ENCODE measurements around the gene RUFY3.
"Not testable (repeated sequence)": the region's sequence is repeated elsewhere in the genome, so short reads cannot be mapped to it uniquely, and the experiment has no call there.

The RUFY3 gene, protein sequence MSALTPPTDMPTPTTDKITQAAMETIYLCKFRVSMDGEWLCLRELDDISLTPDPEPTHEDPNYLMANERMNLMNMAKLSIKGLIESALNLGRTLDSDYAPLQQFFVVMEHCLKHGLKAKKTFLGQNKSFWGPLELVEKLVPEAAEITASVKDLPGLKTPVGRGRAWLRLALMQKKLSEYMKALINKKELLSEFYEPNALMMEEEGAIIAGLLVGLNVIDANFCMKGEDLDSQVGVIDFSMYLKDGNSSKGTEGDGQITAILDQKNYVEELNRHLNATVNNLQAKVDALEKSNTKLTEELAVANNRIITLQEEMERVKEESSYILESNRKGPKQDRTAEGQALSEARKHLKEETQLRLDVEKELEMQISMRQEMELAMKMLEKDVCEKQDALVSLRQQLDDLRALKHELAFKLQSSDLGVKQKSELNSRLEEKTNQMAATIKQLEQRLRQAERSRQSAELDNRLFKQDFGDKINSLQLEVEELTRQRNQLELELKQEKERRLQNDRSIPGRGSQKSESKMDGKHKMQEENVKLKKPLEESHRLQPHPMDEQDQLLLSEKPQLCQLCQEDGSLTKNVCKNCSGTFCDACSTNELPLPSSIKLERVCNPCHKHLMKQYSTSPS

DNA sequence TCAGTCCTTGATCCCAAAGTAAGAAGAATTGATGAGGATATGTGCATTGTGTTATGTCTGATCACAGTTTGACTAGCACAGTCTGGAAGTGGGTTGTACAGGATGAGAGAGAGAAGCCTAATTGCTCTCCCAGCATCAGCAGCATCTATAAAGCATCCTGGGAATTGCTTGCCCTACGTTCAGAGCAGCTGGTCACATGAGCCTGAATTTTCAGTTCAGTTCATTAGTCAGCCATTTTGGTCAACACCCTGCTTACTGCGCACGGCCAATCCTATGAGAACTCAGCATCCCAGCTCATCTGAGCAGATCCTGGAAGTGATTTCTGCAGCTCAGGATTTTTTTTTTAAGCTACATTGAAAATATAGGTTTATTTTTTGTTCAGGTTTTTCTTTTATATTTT is at the start of gene RUFY3:
RUFY3 (plus strand) TSS at position 218 of the 400 bp plus-strand sequence. CDS start 610 bp downstream, outside the sequence.
- DNase-seq (ENCODE audit: insufficient read length, low spot score) (peak; percentile 48), FAIRE-seq (peak; percentile 68)

DNA sequence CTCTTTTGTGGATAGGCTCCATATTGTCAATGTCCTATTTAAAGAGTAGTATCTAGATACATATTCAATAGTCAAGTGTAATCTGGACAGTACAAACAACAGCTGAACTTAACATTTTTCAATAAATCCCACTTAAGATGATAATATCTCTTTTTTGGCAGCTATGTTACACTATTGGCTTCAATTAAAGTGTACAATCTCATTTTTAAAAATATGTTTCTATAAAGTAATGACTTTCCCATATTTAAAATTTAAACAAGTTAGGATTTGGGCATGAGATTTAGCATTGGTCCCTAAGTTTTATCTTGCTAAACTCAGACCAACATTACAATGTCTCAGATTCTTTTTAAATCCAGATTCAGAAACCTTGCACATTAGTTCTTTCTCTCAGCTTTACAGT is 47.6 kb upstream of the RUFY3 start:
- no peak for FAIRE-seq
- DNase-seq (ENCODE audit: insufficient read length, low spot score), result no peak

DNA sequence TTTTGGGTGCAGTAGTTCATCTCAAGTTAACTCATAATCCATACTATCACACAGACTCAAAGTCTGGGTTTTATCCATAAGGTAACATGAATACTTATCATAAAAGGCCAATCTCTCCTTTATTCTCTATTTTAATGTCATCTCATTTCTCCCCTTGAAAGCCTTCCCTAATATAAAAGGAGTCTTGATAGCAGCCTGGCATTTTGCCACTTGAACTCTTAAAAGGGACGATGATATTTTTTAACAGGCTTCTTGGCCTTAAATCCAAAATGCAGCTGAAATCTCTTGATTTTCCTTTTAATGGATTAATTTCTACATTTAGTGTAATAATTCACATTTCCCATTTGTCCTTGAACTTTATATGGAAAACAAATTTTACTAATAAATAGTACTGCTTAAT is 47.0 kb upstream of the RUFY3 start:
- DNase-seq (ENCODE audit: insufficient read length, low spot score) (no peak), FAIRE-seq (no peak)

DNA sequence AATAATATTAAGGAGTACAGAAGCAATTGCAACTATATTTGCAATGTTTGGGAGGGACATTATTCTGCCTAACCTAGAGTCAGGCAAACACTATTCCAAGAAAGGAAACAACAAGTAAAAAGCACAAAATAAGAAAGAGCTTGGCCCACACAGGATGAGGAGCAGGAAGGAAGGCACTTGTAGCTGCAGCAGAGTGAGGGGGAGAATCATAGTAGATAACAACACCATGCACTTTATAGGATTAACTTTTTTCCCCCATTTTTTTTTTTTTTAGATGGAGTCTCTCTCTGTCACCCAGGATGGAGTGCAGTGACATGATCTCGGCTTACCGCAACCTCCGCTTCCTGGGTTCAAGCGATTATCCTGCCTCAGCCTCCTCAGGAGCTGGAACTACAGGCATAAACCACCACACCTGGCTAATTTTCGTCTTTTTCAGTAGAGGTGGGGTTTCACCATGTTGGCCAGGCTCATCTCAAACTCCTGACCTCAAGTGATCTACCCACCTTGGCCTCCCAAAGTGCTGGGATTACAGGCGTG is 45.1 kb upstream of the RUFY3 start:
- DNase-seq (ENCODE audit: insufficient read length, low spot score), result no peak
- no peak for FAIRE-seq

DNA sequence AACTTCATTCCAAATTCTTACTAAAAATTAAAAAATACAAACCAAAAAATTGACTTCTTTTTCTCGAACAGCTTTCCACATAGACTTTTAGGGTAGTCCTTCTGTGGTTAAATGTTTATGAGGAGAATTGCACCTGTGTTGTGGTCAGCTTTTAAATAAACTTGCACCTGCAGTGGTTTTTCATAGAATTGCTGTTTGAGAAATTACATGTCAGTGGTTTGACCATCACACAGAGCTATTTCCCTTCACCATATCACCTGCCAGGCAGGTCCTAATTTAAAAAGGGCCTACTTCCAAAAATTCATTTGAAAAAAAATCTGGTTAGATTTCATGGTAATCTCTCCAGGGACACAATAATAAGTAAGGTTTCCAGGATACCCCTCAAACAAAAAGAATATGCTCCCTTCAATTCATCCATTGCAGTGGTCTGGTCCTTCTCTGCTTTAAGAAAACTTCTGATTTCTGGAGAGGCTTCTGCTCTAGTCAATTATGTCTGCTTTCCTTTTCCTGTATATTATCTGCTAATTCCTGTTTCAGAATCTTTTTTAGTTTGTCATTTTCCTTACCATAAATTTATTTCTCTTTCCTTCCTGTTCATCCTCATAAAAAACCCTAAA is 43.3 kb upstream of the RUFY3 start:
- DNase-seq (ENCODE audit: insufficient read length, low spot score), result no peak
- no peak for FAIRE-seq

DNA sequence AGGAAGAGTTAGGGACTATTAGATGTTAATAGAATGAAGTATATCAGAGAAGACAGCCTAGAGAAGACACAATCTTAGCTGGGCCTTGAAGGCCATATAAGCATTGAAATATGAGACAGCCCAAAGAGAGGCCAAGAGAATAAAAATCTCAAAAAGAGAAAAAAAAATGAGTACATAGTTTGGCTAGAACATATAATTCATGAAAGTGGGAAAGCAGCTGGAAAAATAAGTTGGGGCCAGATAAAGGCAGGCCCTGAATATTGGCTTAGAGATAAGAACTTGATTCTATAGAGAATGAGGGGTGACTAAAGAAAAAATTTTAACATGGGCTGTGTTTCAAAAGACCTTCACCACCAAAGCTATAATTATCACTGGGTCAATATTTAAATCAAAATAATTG is 40.8 kb upstream of the RUFY3 start:
- no peak for FAIRE-seq
- no peak for DNase-seq (ENCODE audit: insufficient read length, low spot score)

DNA sequence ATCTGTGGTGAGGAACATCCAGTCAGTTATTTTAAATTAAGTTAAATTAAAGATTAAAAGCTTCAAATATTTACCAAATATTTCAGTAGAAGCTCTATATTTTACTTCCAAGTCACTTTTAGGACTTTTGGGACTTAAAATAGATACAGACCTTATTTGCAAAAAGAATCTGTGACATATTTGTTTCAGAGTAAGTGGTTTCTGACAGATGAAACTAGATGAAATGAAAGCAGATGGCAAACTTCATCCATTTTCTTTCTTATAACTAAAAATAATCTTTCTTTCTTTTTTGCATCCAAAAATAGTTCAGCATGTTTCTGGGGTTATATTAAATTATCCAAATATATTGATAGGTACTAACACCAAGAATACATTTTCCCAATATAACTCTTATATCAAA is 40.1 kb upstream of the RUFY3 start:
- DNase-seq (ENCODE audit: insufficient read length, low spot score), result no peak
- no peak for FAIRE-seq

DNA sequence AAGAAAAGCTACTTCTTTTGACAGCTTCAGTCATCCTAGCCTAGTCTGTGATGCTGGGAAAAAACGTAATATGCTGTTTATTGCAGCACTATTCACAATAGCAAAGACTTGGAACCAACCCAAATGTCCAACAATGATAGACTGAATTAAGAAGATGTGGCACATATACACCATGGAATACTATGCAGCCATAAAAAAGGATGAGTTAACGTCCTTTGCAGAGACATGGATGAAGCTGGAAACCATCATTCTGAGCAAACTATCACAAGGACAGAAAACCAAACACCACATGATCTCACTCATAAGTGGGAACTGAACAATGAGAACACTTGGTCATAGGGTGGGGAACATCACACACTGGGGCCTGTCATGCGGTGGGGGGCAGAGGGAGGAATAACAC is 39.6 kb upstream of the RUFY3 start:
- not testable (repeated sequence) for DNase-seq (ENCODE audit: insufficient read length, low spot score); FAIRE-seq

DNA sequence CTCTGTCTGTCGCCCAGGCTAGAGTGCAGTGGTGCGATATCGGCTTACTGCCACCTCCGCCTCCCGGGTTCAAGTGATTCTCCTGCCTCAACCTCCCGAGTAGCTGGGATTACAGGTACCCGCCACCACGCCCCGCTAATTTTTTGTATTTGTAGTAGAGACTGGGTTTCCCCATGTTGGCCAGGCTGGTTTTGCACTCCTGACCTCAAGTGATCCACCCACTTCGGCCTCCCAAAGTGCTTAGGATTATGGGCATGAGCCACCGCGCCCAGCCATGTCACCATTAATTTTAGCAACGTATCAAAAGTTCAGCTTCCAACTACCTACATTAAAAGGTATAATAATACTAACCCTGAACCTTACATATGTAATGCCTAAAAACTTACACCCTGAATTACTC is 34.4 kb upstream of the RUFY3 start:
- no peak for DNase-seq (ENCODE audit: insufficient read length, low spot score)
- FAIRE-seq, result no peak

DNA sequence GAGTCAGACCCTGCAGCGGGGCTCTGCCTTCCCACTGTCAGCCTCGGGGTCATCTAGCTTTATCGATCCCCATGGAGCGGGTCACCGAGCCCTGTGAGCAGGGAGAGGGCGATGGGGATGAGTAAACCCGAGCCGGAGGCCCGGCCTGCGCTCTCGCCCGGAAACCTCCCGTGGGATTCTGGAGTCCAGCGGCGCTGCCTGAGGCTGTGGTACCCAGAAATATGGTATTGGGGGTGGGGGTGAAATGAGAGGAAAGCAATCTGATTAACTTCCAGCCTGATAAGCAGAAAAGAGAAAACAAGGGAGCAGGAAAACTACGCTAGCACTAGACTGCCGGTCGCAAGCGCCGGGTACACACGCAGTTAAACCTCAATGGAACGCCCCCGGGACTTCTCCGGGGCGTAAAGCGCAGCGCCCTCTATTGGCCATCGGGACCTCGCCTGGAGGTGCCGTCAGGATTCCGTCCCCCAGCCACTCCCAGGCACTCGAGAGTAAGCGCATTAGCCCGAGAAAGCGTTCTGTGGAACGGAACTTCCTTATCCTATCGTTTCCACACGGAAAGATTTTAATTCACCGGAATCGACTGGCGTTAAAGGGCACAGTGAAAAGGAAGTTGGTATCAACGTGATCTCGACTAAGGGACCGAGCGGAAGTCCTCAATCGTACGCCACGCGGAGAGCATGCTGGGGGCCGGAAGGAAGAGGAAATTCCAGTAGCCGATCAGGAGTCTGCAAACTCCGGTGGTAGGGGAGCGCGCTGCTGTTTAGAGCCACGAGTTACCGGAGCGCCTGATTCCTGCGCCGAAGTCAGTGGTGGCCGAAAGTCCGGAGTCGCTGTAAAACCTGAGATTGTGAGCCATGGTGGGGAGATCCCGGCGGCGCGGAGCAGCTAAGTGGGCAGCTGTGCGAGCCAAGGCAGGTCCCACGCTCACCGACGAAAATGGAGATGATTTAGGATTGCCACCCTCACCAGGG is 33.7 kb upstream of the RUFY3 start, which contains the start of gene UTP3:
UTP3 (plus strand) TSS at position 712 of the 974 bp plus-strand sequence; CDS start at position 858, 146 bp downstream.
- DNase-seq (ENCODE audit: insufficient read length, low spot score), result peak; percentile 71
- FAIRE-seq, result peak; percentile 44

DNA sequence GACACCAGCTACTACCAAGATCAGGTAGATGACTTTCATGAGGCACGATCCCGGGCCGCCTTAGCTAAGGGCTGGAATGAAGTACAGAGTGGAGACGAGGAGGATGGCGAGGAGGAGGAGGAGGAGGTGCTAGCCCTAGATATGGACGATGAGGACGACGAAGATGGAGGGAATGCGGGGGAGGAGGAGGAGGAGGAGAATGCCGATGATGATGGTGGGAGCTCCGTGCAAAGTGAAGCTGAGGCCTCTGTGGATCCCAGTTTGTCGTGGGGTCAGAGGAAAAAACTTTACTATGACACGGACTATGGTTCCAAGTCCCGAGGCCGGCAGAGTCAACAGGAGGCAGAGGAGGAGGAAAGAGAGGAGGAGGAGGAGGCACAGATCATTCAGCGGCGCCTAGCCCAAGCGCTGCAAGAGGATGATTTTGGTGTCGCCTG is 33.0 kb upstream of the RUFY3 start:
- FAIRE-seq, result no peak
- DNase-seq (ENCODE audit: insufficient read length, low spot score), result no peak

DNA sequence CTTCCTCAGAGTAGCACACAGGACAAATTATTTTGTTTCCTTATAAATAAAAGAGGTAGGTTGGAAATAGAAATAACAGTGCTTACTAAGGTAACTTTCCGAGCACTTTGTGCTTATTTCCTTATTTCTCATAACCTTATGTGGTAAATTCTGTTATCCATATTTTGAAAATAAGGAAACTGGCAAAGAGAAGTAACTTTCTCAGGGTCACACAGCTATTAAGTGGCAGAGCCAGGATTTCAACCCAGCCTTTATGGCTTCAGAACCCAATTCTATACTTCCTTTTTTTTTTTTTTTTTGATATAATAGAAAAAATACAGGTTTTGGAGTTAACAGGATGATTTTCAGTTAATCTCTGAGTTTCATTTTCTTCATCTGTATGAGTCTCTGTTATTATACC is 30.1 kb upstream of the RUFY3 start:
- DNase-seq (ENCODE audit: insufficient read length, low spot score), result no peak
- FAIRE-seq, result no peak

DNA sequence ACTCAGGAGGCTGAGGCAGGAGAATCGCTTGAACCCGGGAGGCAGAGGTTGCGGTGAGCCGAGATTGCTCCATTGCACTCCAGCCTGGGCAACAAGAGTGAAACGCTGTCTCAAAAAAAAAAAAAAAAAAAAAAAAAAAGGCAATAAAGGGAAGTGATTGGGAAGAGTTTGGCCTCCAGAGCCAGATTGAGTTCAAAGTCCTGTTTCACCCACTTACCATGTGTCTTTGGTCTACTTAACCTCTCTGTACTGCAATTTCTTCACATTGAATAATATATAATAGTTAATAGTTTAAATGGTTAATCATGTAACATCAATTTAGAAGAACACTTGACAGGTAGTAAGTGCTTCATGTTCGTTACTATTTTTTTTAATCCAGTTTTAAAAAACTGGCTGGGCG is 27.1 kb upstream of the RUFY3 start:
- DNase-seq (ENCODE audit: insufficient read length, low spot score); FAIRE-seq: not testable (repeated sequence)

DNA sequence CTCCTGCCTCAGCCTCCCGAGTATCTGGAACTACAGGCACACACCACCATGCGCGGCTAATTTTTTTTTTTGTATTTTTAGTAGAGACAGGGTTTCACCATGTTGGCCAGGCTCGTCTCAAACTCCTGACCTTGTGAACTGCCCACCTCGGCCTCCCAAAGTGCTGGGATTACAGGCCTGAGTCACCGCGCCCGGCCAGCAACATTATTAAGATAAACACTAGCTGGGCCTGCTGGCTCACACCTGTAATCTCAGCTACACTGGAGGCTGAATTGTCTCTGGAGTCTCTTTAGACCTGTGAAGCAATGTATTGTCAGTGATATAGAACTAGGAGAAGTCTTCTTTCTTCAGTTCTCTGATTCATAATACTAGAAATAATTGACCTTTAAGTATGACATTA is 23.3 kb upstream of the RUFY3 start:
- FAIRE-seq; DNase-seq (ENCODE audit: insufficient read length, low spot score): not testable (repeated sequence)

DNA sequence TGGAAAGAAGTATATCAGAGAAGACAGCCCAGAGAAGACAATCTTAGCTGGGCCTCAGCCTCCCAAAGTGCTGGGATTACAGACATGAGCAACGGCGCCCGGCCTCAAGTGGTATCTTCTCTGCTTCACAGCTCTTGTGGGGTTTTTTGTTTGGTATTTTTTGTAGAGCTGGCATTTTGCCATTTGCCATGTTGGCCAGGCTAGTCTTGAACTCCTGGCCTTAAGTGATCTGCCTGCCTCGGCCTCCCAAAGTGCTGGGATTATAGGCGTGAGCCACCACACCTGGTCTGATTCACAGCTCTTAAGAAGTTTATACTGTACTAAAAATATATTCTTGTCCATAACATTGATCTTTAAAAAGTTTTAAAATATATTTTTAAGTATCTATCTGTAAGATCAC is 21.1 kb upstream of the RUFY3 start:
- DNase-seq (ENCODE audit: insufficient read length, low spot score), result no peak
- no peak for FAIRE-seq

DNA sequence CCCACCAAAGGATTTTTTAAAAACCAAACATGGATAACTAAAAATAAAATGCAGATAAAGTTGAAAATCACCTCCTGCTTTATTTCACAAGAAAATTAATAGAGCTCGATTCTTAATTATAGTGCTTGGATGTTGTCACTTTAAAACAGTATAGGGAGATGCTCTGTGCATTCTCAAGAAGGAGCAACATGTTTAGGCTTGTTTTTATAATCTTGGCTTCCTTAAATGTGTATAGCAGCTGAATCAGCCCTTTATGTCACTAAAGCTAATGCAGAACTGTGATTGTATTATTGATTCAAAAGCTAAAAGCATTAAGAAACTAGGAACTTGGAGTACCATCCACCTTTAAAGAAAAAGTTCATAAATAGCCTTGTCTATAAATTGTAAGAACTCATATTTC is 20.5 kb upstream of the RUFY3 start:
- FAIRE-seq (no peak), DNase-seq (ENCODE audit: insufficient read length, low spot score) (no peak)

DNA sequence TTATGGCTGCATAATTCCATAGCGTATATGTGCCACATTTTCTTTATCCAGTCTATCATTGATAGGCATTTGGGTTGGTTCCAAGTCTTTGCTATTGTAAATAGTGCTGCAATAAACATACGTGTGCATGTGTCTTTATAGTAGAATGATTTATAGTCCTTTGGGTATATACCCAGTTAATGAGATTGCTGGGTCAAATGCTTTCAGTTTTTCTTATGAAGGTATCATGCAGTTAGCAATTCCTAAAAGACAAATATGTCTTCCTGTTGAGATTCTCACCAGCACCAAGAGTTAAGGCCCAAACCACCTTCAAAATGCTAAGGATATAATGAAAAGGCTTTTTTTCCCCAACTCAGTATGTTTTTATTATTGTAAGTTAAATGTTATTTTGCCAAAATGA is 19.2 kb upstream of the RUFY3 start:
- not testable (repeated sequence) for FAIRE-seq; DNase-seq (ENCODE audit: insufficient read length, low spot score)

DNA sequence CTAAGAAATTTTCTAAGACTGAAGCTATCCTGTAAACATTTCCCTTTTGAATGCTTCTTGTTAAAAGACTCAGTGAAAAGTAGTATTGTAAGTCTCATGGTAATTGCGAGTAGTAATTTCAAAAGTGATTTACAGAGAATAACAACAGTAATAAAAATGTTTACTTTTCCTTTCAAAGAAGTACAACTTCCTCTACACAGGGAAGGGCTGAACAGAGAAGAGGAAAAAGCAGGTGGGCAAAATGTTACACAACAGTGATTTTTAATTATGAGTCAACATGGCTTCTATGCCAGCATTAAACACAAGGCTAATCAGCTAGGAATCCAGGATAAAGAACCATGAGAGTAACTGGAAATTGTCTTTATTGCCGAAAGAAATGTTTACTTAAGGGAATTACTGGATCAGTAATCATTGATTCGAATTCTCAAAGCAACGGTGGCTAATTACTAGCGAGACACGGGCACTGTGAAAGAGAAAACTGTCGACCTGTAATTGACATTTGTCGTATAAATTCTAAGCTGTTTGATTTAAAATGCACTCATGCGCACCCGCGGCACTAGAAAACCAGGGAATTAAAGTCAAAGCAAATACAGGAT is 18.0 kb upstream of the RUFY3 start:
- FAIRE-seq (no peak), DNase-seq (ENCODE audit: insufficient read length, low spot score) (no peak)

DNA sequence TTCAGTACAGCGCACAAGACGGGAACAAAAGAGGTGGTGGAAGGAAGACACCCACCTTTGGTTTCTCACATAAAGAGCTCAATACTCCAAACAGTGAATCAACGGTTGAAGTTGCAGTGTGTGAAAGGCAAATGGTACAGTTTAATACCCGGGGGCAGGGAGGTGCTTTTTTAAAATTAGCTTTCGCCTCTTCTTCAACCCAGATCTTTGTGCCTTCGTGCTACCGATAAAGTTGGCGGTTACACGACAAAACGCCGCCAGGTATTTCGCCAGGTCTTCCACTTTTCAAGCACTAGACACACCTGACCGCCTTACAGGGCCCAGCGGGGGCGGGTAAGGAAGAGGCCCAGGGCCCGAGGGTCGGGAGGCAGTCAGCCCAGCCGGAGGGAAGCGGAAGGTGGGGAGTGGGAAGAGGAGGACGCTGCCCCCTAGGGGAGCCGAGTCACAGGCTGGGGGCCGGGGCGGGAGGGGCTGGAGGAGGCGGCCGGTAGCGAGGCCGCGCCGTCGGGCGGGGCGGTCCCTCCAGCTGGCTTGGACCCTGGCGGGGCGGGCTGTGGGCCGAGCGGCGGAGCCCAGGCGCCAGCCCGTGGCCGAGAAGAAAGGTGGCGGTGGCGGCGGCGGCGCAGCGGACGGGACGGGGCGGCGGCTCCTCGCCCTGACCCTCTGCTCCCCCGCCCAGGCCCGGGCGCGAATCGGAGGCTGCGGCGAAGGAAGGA is 17.4 kb upstream of the RUFY3 start:
- FAIRE-seq (no peak), DNase-seq (ENCODE audit: insufficient read length, low spot score) (peak; percentile 57)
